ENCODE measurements around the gene PRC1. TPM values are rescaled to one million over a fixed set of nuclear protein-coding genes. Genes with fewer than 3 reads are reported as not detected.

The PRC1 gene
- total and polyA plus RNA-seq, 4 donors, result 5.0 to 31.1 (median 7.9) TPM

- 93 to 95% methylated on average over 4 of the region's 4 CpGs for WGBS, 2 donors
- H3K36me3 ChIP-seq (ENCODE audit: control insufficient read depth in 4 of 4, insufficient read depth in 4 of 4, low read length in 4 of 4), result no peaks in the 10 kb centered on the region
These were observed 3.9 kb downstream of the PRC1 start for GRCh38 chr15:90990446-90990845.

GRCh38 chr15:90989040-90989768 lies 5.1 kb downstream of the PRC1 start:
- no peak overlapping the region for H3K27ac ChIP-seq (ENCODE audit: low read depth in 1 of 2, low read length in 1 of 2)
- no peak overlapping the region for H3K4me3 ChIP-seq
- ATAC-seq (ENCODE audit: insufficient read depth, low FRiP score) (no peak), DNase-seq (no peak)
- WGBS, 2 donors, result 84 to 89% methylated on average over 7 of the region's 7 CpGs
- H3K27me3 ChIP-seq (ENCODE audit: control insufficient read depth in 3 of 3, insufficient read depth in 3 of 3, low read length in 2 of 3), result no peaks in the 10 kb centered on the region
- peaks cover 0 to 9% (median 3%) of the 10 kb centered on the region in 5 donors for H3K4me1 ChIP-seq (ENCODE audit: control insufficient read depth in 5 of 5, insufficient read depth in 5 of 5, low read length in 5 of 5)
- no peak for TF ChIP-seq CTCF (IDR thresholded peaks at IDR 0.05; ENCODE audit: control extremely low read depth, extremely low read depth)
- H3K36me3 ChIP-seq (ENCODE audit: control insufficient read depth in 4 of 4, insufficient read depth in 4 of 4, low read length in 4 of 4), result peaks cover 0 to 4% (median 0%) of the 10 kb centered on the region in 4 donors
- no peaks in the 10 kb centered on the region for H3K9me3 ChIP-seq (ENCODE audit: control insufficient read depth in 4 of 4, insufficient read depth in 3 of 4, low read length in 3 of 4)
- H3K9ac ChIP-seq (ENCODE audit: insufficient read depth in 1 of 2, low read length in 2 of 2), result no peak overlapping the region

More at GRCh38 chr15:90990446-90990845, 3.9 kb downstream of the PRC1 start:
- H3K4me3 ChIP-seq, result no peak overlapping the region
- H3K27ac ChIP-seq (ENCODE audit: low read depth in 1 of 2, low read length in 1 of 2), result no peak overlapping the region
- H3K9ac ChIP-seq (ENCODE audit: insufficient read depth in 1 of 2, low read length in 2 of 2), result no peak overlapping the region
- peaks cover 0 to 13% (median 9%) of the 10 kb centered on the region in 5 donors for H3K4me1 ChIP-seq (ENCODE audit: control insufficient read depth in 5 of 5, insufficient read depth in 5 of 5, low read length in 5 of 5)
- DNase-seq (peak in 2 of 3 donors; percentile 17 to 32), ATAC-seq (ENCODE audit: insufficient read depth, low FRiP score) (no peak)
- H3K27me3 ChIP-seq (ENCODE audit: control insufficient read depth in 3 of 3, insufficient read depth in 3 of 3, low read length in 2 of 3), result no peaks in the 10 kb centered on the region
- no peaks in the 10 kb centered on the region for H3K9me3 ChIP-seq (ENCODE audit: control insufficient read depth in 4 of 4, insufficient read depth in 3 of 4, low read length in 3 of 4)
- TF ChIP-seq CTCF (IDR thresholded peaks at IDR 0.05; ENCODE audit: control extremely low read depth, extremely low read depth), result no peak

- WGBS, 2 donors, result 39 to 53% methylated on average over 6 of the region's 6 CpGs
- no peak for TF ChIP-seq CTCF (IDR thresholded peaks at IDR 0.05; ENCODE audit: control extremely low read depth, extremely low read depth)
- peak in 1 of 3 donors; percentile 7 for DNase-seq
- Histone ChIP-seq H3K4me1 (ENCODE audit: control insufficient read depth in 5 of 5, insufficient read depth in 5 of 5, low read length in 5 of 5) (peaks cover 0 to 9% (median 3%) of the 10 kb centered on the region in 5 donors), H3K4me3 (no peak overlapping the region), H3K9me3 (ENCODE audit: control insufficient read depth in 4 of 4, insufficient read depth in 3 of 4, low read length in 3 of 4) (no peaks in the 10 kb centered on the region), H3K36me3 (ENCODE audit: control insufficient read depth in 4 of 4, insufficient read depth in 4 of 4, low read length in 4 of 4) (peaks cover 0 to 5% (median 0%) of the 10 kb centered on the region in 4 donors), H3K27me3 (ENCODE audit: control insufficient read depth in 3 of 3, insufficient read depth in 3 of 3, low read length in 2 of 3) (no peaks in the 10 kb centered on the region), H3K9ac (ENCODE audit: insufficient read depth in 1 of 2, low read length in 2 of 2) (peak overlapping the region in 1 of 2 donors; percentile 38), H3K27ac (ENCODE audit: low read depth in 1 of 2, low read length in 1 of 2) (no peak overlapping the region)
- no peak for ATAC-seq (ENCODE audit: insufficient read depth, low FRiP score)
These were observed 6.0 kb downstream of the PRC1 start for GRCh38 chr15:90988296-90988695.
